ENCODE results near the gene BAIAP2L1. TPM values are rescaled to one million over a fixed set of nuclear protein-coding genes. Genes with fewer than 3 reads are reported as not detected.
A peak's percentile ranks its signal among the peaks of the same experiment; 100 is the strongest.

Gene BAIAP2L1
- total and polyA plus RNA-seq, 9 of the 15 experiments (the other 6 are each of a cell fraction or from before 2014, with no cell fraction given), result 4.2 to 29.8 (median 15.5) TPM

- TF ChIP-seq ZBTB12 (CRISPR knock-in tag; IDR thresholded peaks at IDR 0.05), result no peak
- no peak for TF ChIP-seq GATA2 (CRISPR knock-in tag; IDR thresholded peaks at IDR 0.05)
- TF ChIP-seq EZH2 (IDR thresholded peaks at IDR 0.05; ENCODE audit: borderline replicate concordance, low read depth, low read length), result no peak
- TF ChIP-seq ZNF280A (IDR thresholded peaks at IDR 0.05; ENCODE audit: low read depth, partially characterized antibody), result no peak
- TF ChIP-seq IRF1 (CRISPR knock-in tag; IDR thresholded peaks at IDR 0.05; ENCODE audit: borderline replicate concordance), result no peak
- no peak for TF ChIP-seq CEBPZ (IDR thresholded peaks at IDR 0.05; ENCODE audit: borderline replicate concordance, low read depth, low read length)
- no peak for TF ChIP-seq ZNF134 (CRISPR knock-in tag; conservative IDR thresholded peaks at IDR 0.05)
- TF ChIP-seq ZNF263 (CRISPR knock-in tag; IDR thresholded peaks at IDR 0.05; ENCODE audit: borderline replicate concordance), result peak; percentile 99
- TF ChIP-seq RAD51 (IDR thresholded peaks at IDR 0.05; ENCODE audit: borderline replicate concordance, low read depth), result no peak
- TF ChIP-seq ZNF140 (CRISPR knock-in tag; IDR thresholded peaks at IDR 0.05), result no peak
- TF ChIP-seq ZNF395 (CRISPR knock-in tag; IDR thresholded peaks at IDR 0.05), result no peak
- TF ChIP-seq BDP1 (IDR thresholded peaks at IDR 0.05; ENCODE audit: insufficient read depth, insufficient read length), result no peak
- TF ChIP-seq ZFPM2 (CRISPR knock-in tag; IDR thresholded peaks at IDR 0.05), result no peak
- no peak for TF ChIP-seq ZNF217 (CRISPR knock-in tag; IDR thresholded peaks at IDR 0.05)
- TF ChIP-seq ZNF76 (CRISPR knock-in tag; IDR thresholded peaks at IDR 0.05; ENCODE audit: borderline replicate concordance), result no peak
- no peak for TF ChIP-seq PHB (CRISPR knock-in tag; IDR thresholded peaks at IDR 0.05)
- TF ChIP-seq ARID3A (IDR thresholded peaks at IDR 0.05; ENCODE audit: borderline replicate concordance, low read depth, low read length), result no peak
These were observed at the start of gene BAIAP2L1 (continued) for GRCh38 chr7:98400542-98401340.
